ENCODE measurements around the gene ZFYVE26.

Gene ZFYVE26

GRCh38 chr14:67735336-67736147 is 80.8 kb downstream of the ZFYVE26 start:
- DNase-seq (ENCODE audit: insufficient read length, low spot score), result no peak
- no peak for FAIRE-seq

GRCh38 chr14:67734675-67735074 is 81.7 kb downstream of the ZFYVE26 start:
- no peak for TF ChIP-seq CTCF (IDR thresholded peaks at IDR 0.05; ENCODE audit: insufficient read depth, missing control alignments)
- FAIRE-seq (no peak), DNase-seq (ENCODE audit: insufficient read length, low spot score) (no peak)

More at GRCh38 chr14:67735336-67736147, 80.8 kb downstream of the ZFYVE26 start:
- TF ChIP-seq CTCF (IDR thresholded peaks at IDR 0.05; ENCODE audit: insufficient read depth, missing control alignments), result no peak

GRCh38 chr14:67733616-67734015 is 82.8 kb downstream of the ZFYVE26 start:
- FAIRE-seq (no peak), DNase-seq (ENCODE audit: insufficient read length, low spot score) (no peak)
- no peak for TF ChIP-seq CTCF (IDR thresholded peaks at IDR 0.05; ENCODE audit: insufficient read depth, missing control alignments)

GRCh38 chr14:67729072-67729885 is 87.1 kb downstream of the ZFYVE26 start:
- FAIRE-seq (no peak), DNase-seq (ENCODE audit: insufficient read length, low spot score) (no peak)
- TF ChIP-seq CTCF (IDR thresholded peaks at IDR 0.05; ENCODE audit: insufficient read depth, missing control alignments), result no peak

- no peak for DNase-seq (ENCODE audit: insufficient read length, low spot score)
- TF ChIP-seq CTCF (IDR thresholded peaks at IDR 0.05; ENCODE audit: insufficient read depth, missing control alignments), result no peak
- FAIRE-seq, result no peak
Observed at GRCh38 chr14:67728258-67728657, 88.1 kb downstream of the ZFYVE26 start.

GRCh38 chr14:67727361-67727760 is 89.0 kb downstream of the ZFYVE26 start:
- FAIRE-seq (no peak), DNase-seq (ENCODE audit: insufficient read length, low spot score) (no peak)
- TF ChIP-seq CTCF (IDR thresholded peaks at IDR 0.05; ENCODE audit: insufficient read depth, missing control alignments), result no peak
